ENCODE data around the gene TPSG1. TPM values are rescaled to one million over a fixed set of nuclear protein-coding genes. Genes with fewer than 3 reads are reported as not detected.
"Not testable (repeated sequence)": the region's sequence is repeated elsewhere in the genome, so short reads cannot be mapped to it uniquely, and the experiment has no call there.

Gene TPSG1
- total RNA-seq, 1 donor from 2014 or later, result not detected

GRCh38 chr16:1215574-1216295 is 9.3 kb downstream of the TPSG1 start:
- no peak for DNase-seq (ENCODE audit: low read depth in 2 of 2)

DNA sequence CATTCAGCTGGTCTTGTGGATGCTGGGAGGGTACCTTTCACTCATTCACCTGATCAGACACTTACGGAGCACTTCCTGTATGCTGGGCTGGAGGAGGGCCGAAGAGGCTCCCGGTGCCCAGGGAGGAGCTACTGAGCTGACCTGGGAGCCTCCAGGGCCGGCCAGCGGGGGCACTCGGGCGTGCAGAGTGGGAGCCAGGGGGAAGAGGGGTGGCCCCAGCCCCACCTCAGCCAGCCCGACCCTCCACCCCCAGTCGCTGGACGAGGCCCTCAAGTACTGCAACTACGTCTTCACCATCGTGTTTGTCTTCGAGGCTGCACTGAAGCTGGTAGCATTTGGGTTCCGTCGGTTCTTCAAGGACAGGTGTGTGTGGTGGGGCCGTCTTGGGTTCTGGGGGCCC is 10.3 kb downstream of the TPSG1 start:
- no peak for DNase-seq (ENCODE audit: low read depth in 2 of 2)

- DNase-seq (ENCODE audit: low read depth in 2 of 2), result no peak
Observed at GRCh38 chr16:1213796-1214372, 11.2 kb downstream of the TPSG1 start.

DNA sequence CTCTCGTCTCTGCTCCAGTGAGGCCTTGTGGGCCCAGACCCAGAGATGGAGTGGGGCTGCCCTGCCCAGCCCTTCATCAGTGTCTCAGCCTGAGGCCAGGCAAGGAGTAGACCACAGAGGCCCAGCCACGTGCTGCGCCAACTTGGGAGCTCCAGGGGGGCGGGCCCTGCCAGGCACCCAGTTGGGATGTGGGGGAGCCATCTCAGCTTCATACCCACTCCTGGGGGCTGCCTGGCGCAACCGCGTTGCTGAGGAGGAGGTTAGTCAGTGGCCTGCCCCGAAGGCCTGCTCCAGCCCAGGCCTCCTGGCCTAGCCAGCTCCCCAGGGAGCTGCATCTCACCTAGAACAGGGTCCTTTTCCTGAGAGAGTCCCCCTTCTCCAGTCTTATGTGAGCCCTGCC is 11.8 kb downstream of the TPSG1 start:
- no peak for DNase-seq (ENCODE audit: low read depth in 2 of 2)

GRCh38 chr16:1212616-1213194 is 12.4 kb downstream of the TPSG1 start:
- no peak for DNase-seq (ENCODE audit: low read depth in 2 of 2)

GRCh38 chr16:1211451-1212268 is 13.4 kb downstream of the TPSG1 start:
- no peak for DNase-seq (ENCODE audit: low read depth in 2 of 2)

- no peak for DNase-seq (ENCODE audit: low read depth in 2 of 2)
Observed at GRCh38 chr16:1210461-1210860, 14.6 kb downstream of the TPSG1 start.

DNA sequence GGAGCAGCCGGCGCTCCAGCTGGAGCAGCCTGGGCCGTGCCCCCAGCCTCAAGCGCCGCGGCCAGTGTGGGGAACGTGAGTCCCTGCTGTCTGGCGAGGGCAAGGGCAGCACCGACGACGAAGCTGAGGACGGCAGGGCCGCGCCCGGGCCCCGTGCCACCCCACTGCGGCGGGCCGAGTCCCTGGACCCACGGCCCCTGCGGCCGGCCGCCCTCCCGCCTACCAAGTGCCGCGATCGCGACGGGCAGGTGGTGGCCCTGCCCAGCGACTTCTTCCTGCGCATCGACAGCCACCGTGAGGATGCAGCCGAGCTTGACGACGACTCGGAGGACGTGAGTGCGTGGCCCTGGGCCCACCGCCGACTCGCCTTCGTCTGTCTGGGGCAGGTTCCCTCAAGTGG is 16.0 kb downstream of the TPSG1 start:
- no peak for DNase-seq (ENCODE audit: low read depth in 2 of 2)

GRCh38 chr16:1208239-1208830 is 16.7 kb downstream of the TPSG1 start:
- DNase-seq (ENCODE audit: low read depth in 2 of 2), result no peak

DNA sequence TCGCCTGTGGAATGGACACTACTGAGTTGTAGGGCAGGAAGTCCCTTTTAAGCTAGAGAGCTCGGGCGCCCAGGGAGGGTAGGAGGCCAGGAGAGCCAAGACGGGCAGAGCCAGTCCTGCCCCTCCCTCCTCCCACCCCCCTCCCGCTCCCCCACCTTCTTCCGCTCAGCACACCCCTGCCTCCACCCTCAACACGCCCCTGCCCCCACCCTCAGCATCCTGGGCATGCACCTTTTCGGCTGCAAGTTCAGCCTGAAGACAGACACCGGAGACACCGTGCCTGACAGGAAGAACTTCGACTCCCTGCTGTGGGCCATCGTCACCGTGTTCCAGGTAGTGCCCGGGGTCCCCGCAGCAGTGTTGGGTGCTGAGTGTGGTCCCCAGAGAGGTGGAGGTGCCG is 18.3 kb downstream of the TPSG1 start:
- DNase-seq (ENCODE audit: low read depth in 2 of 2), result no peak

DNA sequence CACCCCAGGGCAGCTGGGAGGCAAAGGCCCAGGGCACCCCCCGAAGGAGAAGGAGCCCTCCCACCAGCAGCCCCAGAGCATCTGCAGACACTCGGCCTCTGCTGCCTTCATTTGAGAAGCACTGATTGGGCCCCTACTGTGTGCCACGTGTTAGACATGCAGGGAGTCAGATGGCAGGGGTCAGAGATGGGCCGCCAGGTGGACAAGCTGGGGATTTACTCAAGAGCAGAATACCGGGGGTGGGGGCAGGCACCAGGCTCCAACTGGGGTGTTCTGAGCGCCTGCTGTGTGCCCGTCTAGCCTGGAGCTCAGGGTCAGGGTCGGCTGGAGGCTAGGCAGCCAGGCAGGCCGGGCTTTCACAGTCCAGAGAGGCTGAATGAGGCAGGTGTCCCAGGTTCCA is 18.7 kb downstream of the TPSG1 start:
- no peak for DNase-seq (ENCODE audit: low read depth in 2 of 2)

- no peak for DNase-seq (ENCODE audit: low read depth in 2 of 2)
Observed at GRCh38 chr16:1204933-1205332, 20.1 kb downstream of the TPSG1 start.

- DNase-seq (ENCODE audit: low read depth in 2 of 2), result no peak
Observed at GRCh38 chr16:1202274-1202673, 22.8 kb downstream of the TPSG1 start.

DNA sequence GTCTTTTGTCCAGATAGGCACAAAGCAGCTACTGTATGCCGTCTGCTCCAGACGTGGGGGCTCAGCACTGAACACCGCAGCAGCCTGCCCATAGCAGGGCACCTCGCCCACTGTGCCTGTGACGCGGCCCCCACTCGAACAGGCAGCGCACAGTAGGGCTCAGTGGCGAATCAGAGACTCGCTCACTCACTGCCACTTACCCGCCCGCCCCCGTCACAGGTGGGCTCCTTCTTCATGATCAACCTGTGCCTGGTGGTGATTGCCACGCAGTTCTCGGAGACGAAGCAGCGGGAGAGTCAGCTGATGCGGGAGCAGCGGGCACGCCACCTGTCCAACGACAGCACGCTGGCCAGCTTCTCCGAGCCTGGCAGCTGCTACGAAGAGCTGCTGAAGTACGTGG is 23.6 kb downstream of the TPSG1 start:
- no peak for DNase-seq (ENCODE audit: low read depth in 2 of 2)

DNA sequence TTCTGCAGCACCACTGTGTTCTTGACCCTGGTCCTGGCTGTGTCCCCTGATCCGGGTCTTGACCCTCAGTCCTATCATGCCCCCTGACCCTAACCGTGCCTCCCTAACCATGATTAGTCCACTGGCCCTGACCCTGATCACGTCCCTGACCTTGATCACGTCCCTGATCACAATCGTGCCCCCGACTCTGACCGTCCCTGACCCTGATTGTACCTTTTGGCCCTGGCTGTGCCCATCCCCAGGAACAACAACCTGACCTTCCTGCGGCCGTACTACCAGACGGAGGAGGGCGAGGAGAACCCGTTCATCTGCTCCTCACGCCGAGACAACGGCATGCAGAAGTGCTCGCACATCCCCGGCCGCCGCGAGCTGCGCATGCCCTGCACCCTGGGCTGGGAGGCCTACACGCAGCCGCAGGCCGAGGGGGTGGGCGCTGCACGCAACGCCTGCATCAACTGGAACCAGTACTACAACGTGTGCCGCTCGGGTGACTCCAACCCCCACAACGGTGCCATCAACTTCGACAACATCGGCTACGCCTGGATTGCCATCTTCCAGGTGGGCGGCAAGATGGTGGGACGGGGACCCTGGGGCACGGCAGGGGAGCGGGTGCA is 24.9 kb downstream of the TPSG1 start:
- no peak for DNase-seq (ENCODE audit: low read depth in 2 of 2)

DNA sequence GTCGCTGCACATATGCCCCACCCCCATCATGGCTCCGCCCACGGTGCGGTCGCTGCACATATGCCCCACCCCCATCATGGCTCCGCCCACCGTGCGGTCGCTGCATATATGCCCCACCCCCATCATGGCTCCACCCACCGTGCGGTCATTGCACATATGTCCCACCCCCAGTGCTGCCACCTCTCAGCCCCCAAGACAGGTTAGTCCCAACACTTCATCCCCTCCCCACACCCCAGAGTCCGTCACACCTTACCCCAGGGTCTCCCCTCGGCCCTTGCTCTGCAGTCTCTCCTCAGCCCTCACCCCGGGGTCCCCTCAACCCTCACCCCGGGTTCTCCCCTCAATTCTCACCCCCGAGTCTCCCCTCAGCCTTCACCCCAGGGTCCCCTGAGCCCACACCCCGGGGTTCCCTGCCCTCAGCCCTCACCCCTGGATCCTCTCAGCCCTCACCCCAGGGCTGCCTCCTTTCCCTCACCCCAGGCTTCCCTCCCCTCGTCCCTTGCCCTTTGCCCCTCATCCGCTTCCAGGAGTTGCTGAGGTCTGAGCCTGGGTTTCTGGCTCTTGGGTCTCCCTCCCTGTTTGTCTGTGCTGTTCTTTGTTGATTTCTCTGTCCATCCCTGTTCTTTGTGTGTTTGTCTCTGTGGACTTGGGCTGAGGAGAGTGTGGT is 25.6 kb downstream of the TPSG1 start:
- DNase-seq (ENCODE audit: low read depth in 2 of 2), result no peak

- DNase-seq (ENCODE audit: low read depth in 2 of 2), result not testable (repeated sequence)
Observed at GRCh38 chr16:1198671-1199346, 26.3 kb downstream of the TPSG1 start.

GRCh38 chr16:1198194-1198593 is 26.9 kb downstream of the TPSG1 start:
- no peak for DNase-seq (ENCODE audit: low read depth in 2 of 2)

DNA sequence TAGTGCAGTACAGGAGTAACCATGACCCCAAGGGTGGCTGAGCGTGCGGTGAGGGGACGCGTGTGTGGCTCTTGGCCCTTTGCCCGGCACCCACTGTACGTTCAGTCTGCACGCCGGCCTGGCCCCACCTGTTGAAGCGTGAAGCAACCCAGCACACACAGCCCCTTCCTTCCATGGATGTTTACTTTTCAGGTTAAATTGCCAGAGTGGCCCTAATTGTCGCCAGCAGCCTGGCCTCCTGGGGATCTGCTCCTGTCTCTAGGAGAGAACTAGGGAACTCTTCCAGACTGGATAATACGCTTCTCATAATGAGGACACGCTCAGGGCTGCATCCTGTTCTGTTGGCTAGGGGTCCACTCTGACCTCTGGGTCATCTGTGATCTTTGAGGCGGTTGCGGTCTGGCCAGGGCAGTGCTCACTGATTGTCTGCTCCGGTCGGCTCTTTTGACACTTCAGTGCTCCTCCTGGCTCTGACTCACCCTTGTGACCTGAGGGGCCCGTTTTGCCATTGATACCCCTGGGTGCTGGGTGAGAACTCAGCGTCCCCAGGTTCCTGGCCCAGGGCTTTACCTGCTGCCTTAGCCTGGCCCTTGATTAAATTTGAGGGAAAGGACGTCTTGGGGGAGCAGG is 27.7 kb downstream of the TPSG1 start:
- DNase-seq (ENCODE audit: low read depth in 2 of 2), result no peak

DNA sequence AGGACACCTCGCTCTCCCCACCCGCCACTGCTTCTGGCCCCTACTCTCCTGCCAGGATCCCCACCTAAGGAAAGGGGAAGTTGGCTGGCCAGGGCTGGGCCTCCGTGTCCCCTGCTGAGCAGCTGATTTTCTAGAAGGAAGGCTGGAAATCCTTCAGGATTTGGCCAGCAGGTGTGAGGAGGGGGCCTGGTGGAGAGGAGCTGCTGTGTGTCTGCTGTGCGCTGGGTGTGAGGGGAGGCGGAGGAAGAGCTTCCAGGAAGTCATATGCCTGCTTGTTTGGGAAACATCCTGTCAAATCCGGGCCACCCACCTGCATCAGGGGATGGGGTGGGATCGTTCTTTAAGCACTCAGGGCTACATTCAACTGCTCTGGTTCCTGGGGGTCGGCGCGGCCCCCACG is 28.6 kb downstream of the TPSG1 start:
- DNase-seq (ENCODE audit: low read depth in 2 of 2), result no peak

Measured in lung microvascular endothelial cell (primary cell).